NB4 (cell line): Measurements from ENCODE around the gene ADRB2.

Experiments
- MAX ChIP-seq: IDR thresholded peaks from 2 replicates; pipeline ENCODE4 v1.6.1; 2011; ENCODE audit warnings: low read depth, low read length
- POLR2A ChIP-seq: IDR thresholded peaks from 2 replicates; pipeline ENCODE4 v1.6.1; 2011; ENCODE audit warnings: mild to moderate bottlenecking; ENCODE audit not compliant: insufficient read length; ENCODE audit errors: extremely low read depth
- TF ChIP-seq, protein P1 (sequence below): IDR thresholded peaks from one replicate; pipeline ENCODE4 v1.5.1; 2012; ENCODE audit warnings: low read depth, low read length

DNA sequence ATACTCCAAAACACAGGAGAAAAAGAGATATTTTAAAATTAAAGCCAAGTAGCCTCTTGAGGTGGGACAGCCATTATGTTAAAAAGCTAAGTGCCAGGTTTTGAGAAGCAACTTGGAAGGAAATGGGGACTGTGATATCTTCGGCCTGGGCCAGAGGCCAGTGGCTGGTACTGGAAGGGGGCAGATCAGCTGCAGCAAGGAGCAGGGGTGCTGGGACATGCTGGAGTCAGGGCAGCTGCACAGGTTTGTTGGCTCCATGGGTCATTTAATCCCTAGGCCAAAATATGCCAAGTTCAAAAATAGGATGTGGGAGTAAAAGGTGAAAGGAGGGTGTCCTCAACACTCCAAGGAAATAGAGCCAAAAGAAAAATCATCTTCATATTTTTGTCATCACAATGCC is 30.0 kb downstream of the ADRB2 start:
- TF ChIP-seq, protein P1, sequence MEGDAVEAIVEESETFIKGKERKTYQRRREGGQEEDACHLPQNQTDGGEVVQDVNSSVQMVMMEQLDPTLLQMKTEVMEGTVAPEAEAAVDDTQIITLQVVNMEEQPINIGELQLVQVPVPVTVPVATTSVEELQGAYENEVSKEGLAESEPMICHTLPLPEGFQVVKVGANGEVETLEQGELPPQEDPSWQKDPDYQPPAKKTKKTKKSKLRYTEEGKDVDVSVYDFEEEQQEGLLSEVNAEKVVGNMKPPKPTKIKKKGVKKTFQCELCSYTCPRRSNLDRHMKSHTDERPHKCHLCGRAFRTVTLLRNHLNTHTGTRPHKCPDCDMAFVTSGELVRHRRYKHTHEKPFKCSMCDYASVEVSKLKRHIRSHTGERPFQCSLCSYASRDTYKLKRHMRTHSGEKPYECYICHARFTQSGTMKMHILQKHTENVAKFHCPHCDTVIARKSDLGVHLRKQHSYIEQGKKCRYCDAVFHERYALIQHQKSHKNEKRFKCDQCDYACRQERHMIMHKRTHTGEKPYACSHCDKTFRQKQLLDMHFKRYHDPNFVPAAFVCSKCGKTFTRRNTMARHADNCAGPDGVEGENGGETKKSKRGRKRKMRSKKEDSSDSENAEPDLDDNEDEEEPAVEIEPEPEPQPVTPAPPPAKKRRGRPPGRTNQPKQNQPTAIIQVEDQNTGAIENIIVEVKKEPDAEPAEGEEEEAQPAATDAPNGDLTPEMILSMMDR: no peak
- TF ChIP-seq MAX (no peak), POLR2A (no peak)
